ENCODE results near the gene ISYNA1.
A peak's percentile ranks its signal among the peaks of the same experiment; 100 is the strongest.

ISYNA1 gene

DNA sequence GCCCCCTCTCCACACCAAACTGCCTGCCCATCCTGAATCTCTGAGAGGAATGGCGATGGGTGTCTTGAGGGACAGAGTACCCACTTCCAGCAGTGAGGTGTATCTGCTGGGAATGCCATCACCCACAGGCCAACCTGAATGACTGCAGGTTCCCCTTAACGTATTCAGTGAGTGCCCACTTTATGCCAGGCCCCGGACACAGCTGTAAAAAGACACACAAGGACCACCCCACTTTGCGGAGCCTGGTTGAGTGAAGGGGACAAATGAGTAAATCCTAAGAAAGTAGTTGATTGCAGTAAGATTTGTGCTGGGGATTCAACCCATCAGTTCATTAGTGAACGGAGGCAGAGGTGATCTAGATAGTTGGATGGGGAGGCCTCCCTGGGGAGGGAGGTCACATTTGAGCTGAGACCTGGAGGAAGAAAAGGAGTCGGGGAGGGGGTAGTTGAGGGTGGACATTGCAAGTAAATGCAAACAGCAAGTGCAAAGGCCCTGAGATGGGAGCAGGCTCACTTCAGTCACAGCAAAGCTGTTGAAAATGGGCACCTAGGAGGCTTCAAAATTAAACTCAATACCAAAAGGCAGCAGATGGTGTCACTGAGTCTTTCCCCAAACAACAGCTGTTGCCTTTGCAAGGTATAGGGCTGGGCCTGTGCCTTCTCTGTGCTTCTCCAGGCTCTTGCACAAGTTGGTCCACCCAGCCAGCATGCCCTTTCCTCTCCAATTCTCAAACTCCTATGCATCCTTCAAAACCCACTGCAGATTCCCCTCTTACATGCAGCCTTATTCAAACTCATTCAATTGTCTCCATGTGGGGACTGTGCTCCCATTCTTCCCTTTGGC lies 47.6 kb downstream of the ISYNA1 start:
- DNase-seq (ENCODE audit: extremely low read depth, low read depth) = no peak
- no peak overlapping the region for H3K4me3 ChIP-seq (replicated peaks; ENCODE audit: low read depth, low read length)
- TF ChIP-seq, protein P1, sequence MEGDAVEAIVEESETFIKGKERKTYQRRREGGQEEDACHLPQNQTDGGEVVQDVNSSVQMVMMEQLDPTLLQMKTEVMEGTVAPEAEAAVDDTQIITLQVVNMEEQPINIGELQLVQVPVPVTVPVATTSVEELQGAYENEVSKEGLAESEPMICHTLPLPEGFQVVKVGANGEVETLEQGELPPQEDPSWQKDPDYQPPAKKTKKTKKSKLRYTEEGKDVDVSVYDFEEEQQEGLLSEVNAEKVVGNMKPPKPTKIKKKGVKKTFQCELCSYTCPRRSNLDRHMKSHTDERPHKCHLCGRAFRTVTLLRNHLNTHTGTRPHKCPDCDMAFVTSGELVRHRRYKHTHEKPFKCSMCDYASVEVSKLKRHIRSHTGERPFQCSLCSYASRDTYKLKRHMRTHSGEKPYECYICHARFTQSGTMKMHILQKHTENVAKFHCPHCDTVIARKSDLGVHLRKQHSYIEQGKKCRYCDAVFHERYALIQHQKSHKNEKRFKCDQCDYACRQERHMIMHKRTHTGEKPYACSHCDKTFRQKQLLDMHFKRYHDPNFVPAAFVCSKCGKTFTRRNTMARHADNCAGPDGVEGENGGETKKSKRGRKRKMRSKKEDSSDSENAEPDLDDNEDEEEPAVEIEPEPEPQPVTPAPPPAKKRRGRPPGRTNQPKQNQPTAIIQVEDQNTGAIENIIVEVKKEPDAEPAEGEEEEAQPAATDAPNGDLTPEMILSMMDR (IDR thresholded peaks at IDR 0.05; ENCODE audit: low read depth, low read length, missing control alignments) = no peak

DNA sequence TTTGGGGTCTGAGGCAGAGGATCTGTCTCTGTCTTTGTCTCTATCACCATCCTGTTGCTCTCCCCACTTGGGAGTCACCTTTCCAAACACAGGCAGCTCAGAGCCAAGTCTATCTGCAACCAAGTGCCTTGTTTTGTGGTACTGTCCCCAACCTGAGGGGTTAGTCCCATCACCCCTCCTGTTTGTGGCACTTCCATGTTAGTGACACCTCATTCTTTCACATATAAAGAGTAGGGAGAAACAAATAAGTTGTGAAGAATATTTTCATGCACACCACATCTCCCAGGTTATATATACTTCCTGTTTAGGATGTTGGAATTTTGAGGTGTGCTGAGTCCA lies 48.2 kb downstream of the ISYNA1 start:
- H3K4me3 ChIP-seq (replicated peaks; ENCODE audit: low read depth, low read length) = no peak overlapping the region
- TF ChIP-seq, protein P1 (IDR thresholded peaks at IDR 0.05; ENCODE audit: low read depth, low read length, missing control alignments) = no peak
- DNase-seq (ENCODE audit: extremely low read depth, low read depth) = no peak

DNA sequence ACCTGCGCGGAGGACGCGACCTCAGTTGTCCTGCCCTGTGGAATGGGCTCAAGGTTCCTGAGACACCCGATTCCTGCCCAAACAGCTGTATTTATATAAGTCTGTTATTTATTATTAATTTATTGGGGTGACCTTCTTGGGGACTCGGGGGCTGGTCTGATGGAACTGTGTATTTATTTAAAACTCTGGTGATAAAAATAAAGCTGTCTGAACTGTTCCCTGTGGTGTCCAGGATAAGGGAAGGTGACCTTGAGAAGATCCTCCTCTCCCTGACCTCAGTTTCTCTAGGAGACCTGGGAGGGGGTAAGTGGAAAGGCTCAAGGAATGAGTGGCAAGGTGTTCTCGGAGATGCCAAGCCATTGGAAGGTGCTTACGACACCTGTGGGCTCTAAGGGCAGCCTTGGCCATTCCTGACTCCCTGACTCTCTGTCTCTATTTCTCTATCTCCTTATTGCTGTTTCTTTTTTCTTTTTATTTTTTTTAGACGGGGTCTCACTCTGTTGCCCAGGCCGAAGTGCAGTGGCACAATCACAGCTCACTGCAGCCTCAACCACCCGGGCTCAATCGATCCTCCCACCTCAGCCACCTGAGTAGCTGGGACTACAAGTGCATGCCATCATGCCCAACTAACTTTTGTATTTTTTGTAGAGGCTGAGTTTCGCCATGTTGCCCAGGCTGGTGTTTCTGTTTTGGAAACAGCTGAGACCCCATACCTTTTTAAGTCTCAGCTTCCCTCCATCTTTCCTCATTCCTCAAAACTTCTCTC lies 48.8 kb downstream of the ISYNA1 start:
- DNase-seq (ENCODE audit: extremely low read depth, low read depth) = no peak
- H3K4me3 ChIP-seq (replicated peaks; ENCODE audit: low read depth, low read length) = peak overlapping the region; percentile 85
- TF ChIP-seq, protein P1 (IDR thresholded peaks at IDR 0.05; ENCODE audit: low read depth, low read length, missing control alignments) = no peak

DNA sequence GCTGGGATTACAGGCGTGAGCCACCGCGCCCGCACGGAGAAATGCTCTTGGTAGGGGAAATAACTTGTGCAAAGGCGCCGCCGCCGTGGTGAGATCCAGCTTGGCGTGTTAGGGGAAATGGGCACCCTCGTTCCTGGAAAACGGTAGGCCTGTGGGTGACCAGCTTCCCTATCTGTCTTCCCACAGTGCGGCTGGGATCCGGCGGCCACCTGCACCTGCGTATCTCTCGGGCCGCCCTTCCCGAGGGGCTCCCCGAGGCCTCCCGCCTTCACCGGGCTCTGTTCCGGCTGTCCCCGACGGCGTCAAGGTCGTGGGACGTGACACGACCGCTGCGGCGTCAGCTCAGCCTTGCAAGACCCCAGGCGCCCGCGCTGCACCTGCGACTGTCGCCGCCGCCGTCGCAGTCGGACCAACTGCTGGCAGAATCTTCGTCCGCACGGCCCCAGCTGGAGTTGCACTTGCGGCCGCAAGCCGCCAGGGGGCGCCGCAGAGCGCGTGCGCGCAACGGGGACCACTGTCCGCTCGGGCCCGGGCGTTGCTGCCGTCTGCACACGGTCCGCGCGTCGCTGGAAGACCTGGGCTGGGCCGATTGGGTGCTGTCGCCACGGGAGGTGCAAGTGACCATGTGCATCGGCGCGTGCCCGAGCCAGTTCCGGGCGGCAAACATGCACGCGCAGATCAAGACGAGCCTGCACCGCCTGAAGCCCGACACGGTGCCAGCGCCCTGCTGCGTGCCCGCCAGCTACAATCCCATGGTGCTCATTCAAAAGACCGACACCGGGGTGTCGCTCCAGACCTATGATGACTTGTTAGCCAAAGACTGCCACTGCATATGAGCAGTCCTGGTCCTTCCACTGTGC lies 49.6 kb downstream of the ISYNA1 start:
- TF ChIP-seq, protein P1 (IDR thresholded peaks at IDR 0.05; ENCODE audit: low read depth, low read length, missing control alignments) = peak; percentile 91
- no peak for DNase-seq (ENCODE audit: extremely low read depth, low read depth)

DNA sequence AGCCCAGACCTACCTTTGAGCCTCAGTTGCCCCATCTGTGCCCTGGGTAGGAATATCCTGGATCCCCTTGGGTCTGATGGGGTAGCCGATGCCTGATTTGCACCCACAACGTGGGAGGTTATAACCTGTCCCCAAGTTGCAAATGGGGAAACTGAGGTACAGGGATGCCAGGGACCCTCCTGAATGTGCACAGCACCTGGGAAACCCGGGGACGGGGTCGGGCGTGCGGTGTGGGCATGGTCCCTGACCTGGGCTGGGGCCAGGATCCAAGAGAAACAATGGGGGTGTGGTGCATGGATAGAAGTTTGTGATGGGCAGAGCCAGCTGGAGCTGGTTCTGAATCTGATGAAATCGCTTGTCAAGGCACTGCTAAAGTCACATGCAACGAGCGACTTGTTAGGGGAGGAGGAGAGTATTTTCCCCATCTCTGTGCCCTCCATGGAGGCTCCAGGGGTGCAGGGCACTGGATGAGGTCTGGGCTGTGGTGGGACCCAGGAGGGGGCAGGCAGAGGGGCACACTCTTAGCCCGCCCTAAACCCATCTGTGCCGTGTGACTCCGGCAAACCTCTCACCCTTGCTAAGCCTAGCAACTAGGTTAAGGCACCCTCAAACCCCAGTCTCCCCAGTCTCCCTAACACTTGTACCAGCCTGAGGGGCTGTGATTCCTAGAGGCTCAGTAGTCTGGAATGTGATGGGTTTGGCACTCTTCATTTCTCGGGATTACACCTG lies 51.2 kb downstream of the ISYNA1 start:
- TF ChIP-seq, protein P1 (IDR thresholded peaks at IDR 0.05; ENCODE audit: low read depth, low read length, missing control alignments) = no peak
- peak overlapping the region; percentile 85 for H3K4me3 ChIP-seq (replicated peaks; ENCODE audit: low read depth, low read length)
- DNase-seq (ENCODE audit: extremely low read depth, low read depth) = no peak

More for the DNA sequence above, 49.6 kb downstream of the ISYNA1 start:
- peak overlapping the region; percentile 85 for H3K4me3 ChIP-seq (replicated peaks; ENCODE audit: low read depth, low read length)

All from HFF-Myc (cell line).